GM12878 (cell line): ENCODE results near the gene RALGAPB.

Experiments
- RAD51 ChIP-seq: fragments of 450-650 bp; IDR thresholded peaks from 2 replicates; pipeline ENCODE4 v1.6.1; 2016; ENCODE audit warnings: moderate library complexity, mild to moderate bottlenecking, inconsistent platforms
- TF ChIP-seq, protein P1 (sequence below), 3 experiments: IDR thresholded peaks in 2 of 3; conservative IDR thresholded peaks in 1 of 3; 2 replicates each; pipeline ENCODE4 v1.5.1; 2011; ENCODE audit warnings: low read depth in 3 of 3, low read length in 3 of 3, mild to moderate bottlenecking in 3 of 3, control low read depth in 2 of 3, moderate library complexity in 2 of 3, inconsistent platforms in 1 of 3, mixed read lengths in 1 of 3; ENCODE audit not compliant: control insufficient read depth in 2 of 3, insufficient read depth in 1 of 3; ENCODE audit errors: extremely low read depth in 1 of 3

GRCh38 chr20:38454556-38455473 lies 17.8 kb upstream of the RALGAPB start:
- TF ChIP-seq RAD51: no peak
- TF ChIP-seq, protein P1, sequence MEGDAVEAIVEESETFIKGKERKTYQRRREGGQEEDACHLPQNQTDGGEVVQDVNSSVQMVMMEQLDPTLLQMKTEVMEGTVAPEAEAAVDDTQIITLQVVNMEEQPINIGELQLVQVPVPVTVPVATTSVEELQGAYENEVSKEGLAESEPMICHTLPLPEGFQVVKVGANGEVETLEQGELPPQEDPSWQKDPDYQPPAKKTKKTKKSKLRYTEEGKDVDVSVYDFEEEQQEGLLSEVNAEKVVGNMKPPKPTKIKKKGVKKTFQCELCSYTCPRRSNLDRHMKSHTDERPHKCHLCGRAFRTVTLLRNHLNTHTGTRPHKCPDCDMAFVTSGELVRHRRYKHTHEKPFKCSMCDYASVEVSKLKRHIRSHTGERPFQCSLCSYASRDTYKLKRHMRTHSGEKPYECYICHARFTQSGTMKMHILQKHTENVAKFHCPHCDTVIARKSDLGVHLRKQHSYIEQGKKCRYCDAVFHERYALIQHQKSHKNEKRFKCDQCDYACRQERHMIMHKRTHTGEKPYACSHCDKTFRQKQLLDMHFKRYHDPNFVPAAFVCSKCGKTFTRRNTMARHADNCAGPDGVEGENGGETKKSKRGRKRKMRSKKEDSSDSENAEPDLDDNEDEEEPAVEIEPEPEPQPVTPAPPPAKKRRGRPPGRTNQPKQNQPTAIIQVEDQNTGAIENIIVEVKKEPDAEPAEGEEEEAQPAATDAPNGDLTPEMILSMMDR (IDR thresholded peaks at IDR 0.05 in 2 of 3, conservative IDR thresholded peaks at IDR 0.05 in 1 of 3; ENCODE audit: control insufficient read depth in 2 of 3, extremely low read depth in 1 of 3, insufficient read depth in 1 of 3, low read depth in 3 of 3, low read length in 3 of 3): no peak
